Pons (tissue), 1 donor: ENCODE measurements around the gene IL32.

ENCODE experiments used
- DNase-seq: peaks from one replicate; pipeline ENCODE4 v3.0.0-alpha.2; 2016; ENCODE audit warnings: low spot score

Gene IL32

GRCh38 chr16:3115561-3115960, 50.1 kb downstream of the IL32 start:
- DNase-seq = no peak

GRCh38 chr16:3118204-3118790, 52.9 kb downstream of the IL32 start:
- DNase-seq = no peak

GRCh38 chr16:3118846-3119245, 53.4 kb downstream of the IL32 start:
- DNase-seq = no peak
